ENCODE results near the gene POFUT2. TPM values are rescaled to one million over a fixed set of nuclear protein-coding genes. Genes with fewer than 3 reads are reported as not detected.

The POFUT2 gene
- total RNA-seq, 2 experiments from 2014 or later = 17.0 to 20.5 TPM

DNA sequence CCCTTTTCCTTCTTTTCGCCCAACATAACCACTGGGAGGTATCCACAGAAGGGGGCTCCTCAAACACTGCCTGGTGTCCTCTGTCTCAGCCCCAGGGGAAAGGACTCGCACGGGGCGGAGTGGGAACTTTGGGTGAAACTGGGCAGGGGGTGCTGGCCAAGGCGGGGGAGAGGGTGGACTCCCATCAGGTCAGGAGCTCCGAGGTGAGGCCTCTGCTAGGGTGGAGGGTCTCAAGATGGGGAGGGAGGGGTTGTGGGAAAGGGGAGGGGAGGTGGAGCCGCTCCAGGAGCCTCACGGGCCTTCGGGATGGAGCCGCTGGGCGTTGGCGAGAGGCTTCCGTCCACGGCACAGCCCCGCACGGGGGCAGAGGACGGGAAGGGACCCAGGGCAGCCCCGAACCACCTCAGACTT, 43.2 kb upstream of the POFUT2 start:
- H3K36me3 ChIP-seq (ENCODE audit: insufficient read depth, low read length) = no peaks in the 10 kb centered on the region
- H2AFZ ChIP-seq (ENCODE audit: low read length) = no peak overlapping the region
- no peak overlapping the region for H3K4me2 ChIP-seq (ENCODE audit: low read length)
- TF ChIP-seq CTCF (conservative IDR thresholded peaks at IDR 0.05; ENCODE audit: low read length) (no peak), EZH2phosphoT487 (IDR thresholded peaks at IDR 0.05; ENCODE audit: borderline replicate concordance, low read depth, low read length) (no peak)
- intact Hi-C loops (cut with micrococcal nuclease; ENCODE audit: unreplicated experiment) = no loop called here
- no peaks in the 10 kb centered on the region for H3K4me1 ChIP-seq (ENCODE audit: insufficient read depth, low read length, poor library complexity, severe bottlenecking)
- H3K79me2 ChIP-seq (ENCODE audit: insufficient read depth, low read depth, low read length) = no peaks in the 10 kb centered on the region
- no peaks in the 10 kb centered on the region for H3K9me3 ChIP-seq (ENCODE audit: low read length)
- H3K4me3 ChIP-seq (ENCODE audit: low read depth, low read length, poor library complexity, severe bottlenecking) = no peak overlapping the region
- no peaks in the 10 kb centered on the region for H4K20me1 ChIP-seq (ENCODE audit: insufficient read depth, low read length)
- no peaks in the 10 kb centered on the region for H3K9me2 ChIP-seq (ENCODE audit: insufficient read depth, low read length)
- ChIA-PET POLR2A (no interaction called here), CTCF (ENCODE audit: unreplicated experiment) (no interaction called here)
- BruUV-seq (replicated peaks) = no TSS peak
- DNase-seq (ENCODE audit: low spot score) = no peak
- no peak overlapping the region for H3K27ac ChIP-seq (ENCODE audit: low read depth, low read length, poor library complexity, severe bottlenecking)

GRCh38 chr21:45330075-45330781, 42.5 kb upstream of the POFUT2 start:
- H3K4me3 ChIP-seq (ENCODE audit: low read depth, low read length, poor library complexity, severe bottlenecking) = no peak overlapping the region
- POLR2A ChIA-PET = no interaction called here
- TF ChIP-seq EZH2phosphoT487 (IDR thresholded peaks at IDR 0.05; ENCODE audit: borderline replicate concordance, low read depth, low read length) (no peak), CTCF (conservative IDR thresholded peaks at IDR 0.05; ENCODE audit: low read length) (no peak)
- H3K9me3 ChIP-seq (ENCODE audit: low read length) = no peaks in the 10 kb centered on the region
- intact Hi-C loops (cut with micrococcal nuclease; ENCODE audit: unreplicated experiment) = no loop called here
- CTCF ChIA-PET (ENCODE audit: unreplicated experiment) = no interaction called here
- H2AFZ ChIP-seq (ENCODE audit: low read length) = no peak overlapping the region
- no peaks in the 10 kb centered on the region for H3K9me2 ChIP-seq (ENCODE audit: insufficient read depth, low read length)
- no peak overlapping the region for H3K4me2 ChIP-seq (ENCODE audit: low read length)
- H3K36me3 ChIP-seq (ENCODE audit: insufficient read depth, low read length) = no peaks in the 10 kb centered on the region
- BruUV-seq (replicated peaks) = no TSS peak
- H3K27ac ChIP-seq (ENCODE audit: low read depth, low read length, poor library complexity, severe bottlenecking) = no peak overlapping the region
- H4K20me1 ChIP-seq (ENCODE audit: insufficient read depth, low read length) = no peaks in the 10 kb centered on the region
- no peaks in the 10 kb centered on the region for H3K79me2 ChIP-seq (ENCODE audit: insufficient read depth, low read depth, low read length)
- DNase-seq (ENCODE audit: low spot score) = no peak
- no peaks in the 10 kb centered on the region for H3K4me1 ChIP-seq (ENCODE audit: insufficient read depth, low read length, poor library complexity, severe bottlenecking)

GRCh38 chr21:45329261-45330074, 41.8 kb upstream of the POFUT2 start:
- POLR2A ChIA-PET = no interaction called here
- Histone ChIP-seq H3K4me2 (ENCODE audit: low read length) (no peak overlapping the region), H3K27ac (ENCODE audit: low read depth, low read length, poor library complexity, severe bottlenecking) (no peak overlapping the region), H3K9me2 (ENCODE audit: insufficient read depth, low read length) (no peaks in the 10 kb centered on the region), H3K9me3 (ENCODE audit: low read length) (no peaks in the 10 kb centered on the region), H3K4me1 (ENCODE audit: insufficient read depth, low read length, poor library complexity, severe bottlenecking) (no peaks in the 10 kb centered on the region), H2AFZ (ENCODE audit: low read length) (no peak overlapping the region), H3K4me3 (ENCODE audit: low read depth, low read length, poor library complexity, severe bottlenecking) (no peak overlapping the region), H4K20me1 (ENCODE audit: insufficient read depth, low read length) (no peaks in the 10 kb centered on the region), H3K36me3 (ENCODE audit: insufficient read depth, low read length) (no peaks in the 10 kb centered on the region), H3K79me2 (ENCODE audit: insufficient read depth, low read depth, low read length) (no peaks in the 10 kb centered on the region)
- no peak for TF ChIP-seq EZH2phosphoT487 (IDR thresholded peaks at IDR 0.05; ENCODE audit: borderline replicate concordance, low read depth, low read length)
- TF ChIP-seq CTCF (conservative IDR thresholded peaks at IDR 0.05; ENCODE audit: low read length) = no peak
- intact Hi-C loops (cut with micrococcal nuclease; ENCODE audit: unreplicated experiment) = no loop called here
- CTCF ChIA-PET (ENCODE audit: unreplicated experiment) = no interaction called here
- no peak for DNase-seq (ENCODE audit: low spot score)
- BruUV-seq (replicated peaks) = no TSS peak
